Natural killer cell treated with Interleukin-12 subunit alpha and Interleukin-12 subunit beta and Interleukin-15 and Interleukin-18, amount 100 ng/mL, for 72 hours (primary cell): Measurements from ENCODE around the gene GPT2. TPM values are rescaled to one million over a fixed set of nuclear protein-coding genes. Genes with fewer than 3 reads are reported as not detected.

Experiments used
- ATAC-seq, 2 donors: fragments of 150-1000 bp; cut with Tn5 transposase in 1 of 2; sonication (Bioruptor Pico), chemical (Tn5 transposase) in 1 of 2; 2 replicates each; pipeline ENCODE4 v1.10.0; 2021
- DNase-seq: peaks from one replicate; pipeline ENCODE4 v3.0.0; 2022; ENCODE audit warnings: low spot score
- H3K27ac Mint-ChIP-seq, 2 donors: 1 replicate in 1 of 2; 2 replicates in 1 of 2; pipeline ENCODE4 v1.8.0; 2022; ENCODE audit warnings: mixed read lengths in 2 of 2, mild to moderate bottlenecking in 1 of 2, moderate library complexity in 1 of 2
- H3K27me3 Mint-ChIP-seq, 2 donors: 1 replicate in 1 of 2; 2 replicates in 1 of 2; pipeline ENCODE4 v1.8.0; 2022; ENCODE audit warnings: mixed read lengths in 2 of 2
- H3K36me3 Mint-ChIP-seq: one replicate; pipeline ENCODE4 v1.8.0; 2022; ENCODE audit warnings: mixed read lengths
- H3K4me1 Mint-ChIP-seq, 2 donors: 1 replicate in 1 of 2; 2 replicates in 1 of 2; pipeline ENCODE4 v1.8.0; 2022; ENCODE audit warnings: low read depth in 2 of 2, mixed read lengths in 2 of 2, mild to moderate bottlenecking in 1 of 2
- H3K4me3 Mint-ChIP-seq: one replicate; pipeline ENCODE4 v1.8.0; 2022; ENCODE audit warnings: mixed read lengths
- H3K9me3 Mint-ChIP-seq: 2 replicates; pipeline ENCODE4 v1.8.0; 2022; ENCODE audit warnings: mixed read lengths
- total RNA-seq, 2 donors: library from RNA; stranded (reverse); gene quantifications; one replicate each; pipeline ENCODE4 v1.2.3, GENCODE V29; 2022

GPT2 gene
- total RNA-seq, 2 donors from 2014 or later, result 10.0 to 10.4 TPM

GRCh38 chr16:46968063-46968435, 83.9 kb downstream of the GPT2 start:
- peaks cover 31% of the 10 kb centered on the region for H3K36me3 Mint-ChIP-seq
- DNase-seq, result no peak
- H3K27ac Mint-ChIP-seq, result peak overlapping the region in 1 of 2 donors; percentile 66
- no peaks in the 10 kb centered on the region for H3K9me3 Mint-ChIP-seq
- no peak for ATAC-seq
- no peak overlapping the region for H3K4me3 Mint-ChIP-seq
- H3K4me1 Mint-ChIP-seq, result peaks cover 28 to 29% of the 10 kb centered on the region in 2 donors
- no peaks in the 10 kb centered on the region for H3K27me3 Mint-ChIP-seq

- H3K4me3 Mint-ChIP-seq, result no peak overlapping the region
- H3K9me3 Mint-ChIP-seq, result no peaks in the 10 kb centered on the region
- H3K27me3 Mint-ChIP-seq, result no peaks in the 10 kb centered on the region
- H3K27ac Mint-ChIP-seq, result no peak overlapping the region
- ATAC-seq, result no peak
- H3K4me1 Mint-ChIP-seq, result peaks cover 34 to 39% of the 10 kb centered on the region in 2 donors
- peaks cover 23% of the 10 kb centered on the region for H3K36me3 Mint-ChIP-seq
- DNase-seq, result no peak
Observed at GRCh38 chr16:46970089-46970488, 85.9 kb downstream of the GPT2 start.

- ATAC-seq, result no peak
- H3K4me3 Mint-ChIP-seq, result peak overlapping the region; percentile 55
- H3K27ac Mint-ChIP-seq, result no peak overlapping the region
- H3K27me3 Mint-ChIP-seq, result no peaks in the 10 kb centered on the region
- DNase-seq, result no peak
- H3K36me3 Mint-ChIP-seq, result peaks cover 23% of the 10 kb centered on the region
- no peaks in the 10 kb centered on the region for H3K9me3 Mint-ChIP-seq
- H3K4me1 Mint-ChIP-seq, result peaks cover 37 to 45% of the 10 kb centered on the region in 2 donors
Observed at GRCh38 chr16:46971271-46971670, 87.1 kb downstream of the GPT2 start.

- peak; percentile 70 to 74 for ATAC-seq
- H3K27ac Mint-ChIP-seq, result peak overlapping the region; percentile 98
- no peaks in the 10 kb centered on the region for H3K27me3 Mint-ChIP-seq
- peak overlapping the region; percentile 97 for H3K4me3 Mint-ChIP-seq
- H3K9me3 Mint-ChIP-seq, result no peaks in the 10 kb centered on the region
- peaks cover 15% of the 10 kb centered on the region for H3K36me3 Mint-ChIP-seq
- DNase-seq, result peak; percentile 66
- peaks cover 31 to 39% of the 10 kb centered on the region in 2 donors for H3K4me1 Mint-ChIP-seq
Observed at GRCh38 chr16:46972429-46973206, 88.5 kb downstream of the GPT2 start.

- no peaks in the 10 kb centered on the region for H3K27me3 Mint-ChIP-seq
- DNase-seq, result peak; percentile 91
- no peaks in the 10 kb centered on the region for H3K9me3 Mint-ChIP-seq
- H3K4me1 Mint-ChIP-seq, result peaks cover 31 to 37% of the 10 kb centered on the region in 2 donors
- peaks cover 13% of the 10 kb centered on the region for H3K36me3 Mint-ChIP-seq
- peak; percentile 97 to 99 for ATAC-seq
- peak within 1 kb of the TSS; percentile 97 for H3K4me3 Mint-ChIP-seq
- peak within 1 kb of the TSS; percentile 98 for H3K27ac Mint-ChIP-seq
Observed at GRCh38 chr16:46973207-46973995, 89.2 kb downstream of the GPT2 start, which contains the start of gene DNAJA2. DNAJA2 (minus strand) TSS chr16:46973674; CDS start chr16:46973572, 102 bp downstream.

- no peak for DNase-seq
- Mint-ChIP-seq H3K36me3 (peaks cover 13% of the 10 kb centered on the region), H3K4me1 (peaks cover 31 to 37% of the 10 kb centered on the region in 2 donors), H3K27me3 (no peaks in the 10 kb centered on the region), H3K27ac (peak overlapping the region; percentile 98), H3K9me3 (no peaks in the 10 kb centered on the region), H3K4me3 (peak overlapping the region; percentile 97)
- ATAC-seq, result no peak
Observed at GRCh38 chr16:46973996-46974324, 89.8 kb downstream of the GPT2 start.

GRCh38 chr16:46974352-46974751, 90.2 kb downstream of the GPT2 start:
- peak in 1 of 2 donors; percentile 11 for ATAC-seq
- DNase-seq, result no peak
- Mint-ChIP-seq H3K27ac (peak overlapping the region; percentile 98), H3K4me1 (peaks cover 29 to 34% of the 10 kb centered on the region in 2 donors), H3K36me3 (peaks cover 13% of the 10 kb centered on the region), H3K27me3 (no peaks in the 10 kb centered on the region), H3K4me3 (peak overlapping the region; percentile 97), H3K9me3 (no peaks in the 10 kb centered on the region)

- no peaks in the 10 kb centered on the region for H3K27me3 Mint-ChIP-seq
- H3K36me3 Mint-ChIP-seq, result peaks cover 13% of the 10 kb centered on the region
- H3K4me1 Mint-ChIP-seq, result peaks cover 27 to 32% of the 10 kb centered on the region in 2 donors
- DNase-seq (no peak), ATAC-seq (no peak)
- H3K9me3 Mint-ChIP-seq, result no peaks in the 10 kb centered on the region
- no peak overlapping the region for H3K4me3 Mint-ChIP-seq
- peak overlapping the region; percentile 98 for H3K27ac Mint-ChIP-seq
Observed at GRCh38 chr16:46975165-46975564, 91.0 kb downstream of the GPT2 start.

GRCh38 chr16:46975908-46976470, 91.8 kb downstream of the GPT2 start:
- no peaks in the 10 kb centered on the region for H3K27me3 Mint-ChIP-seq
- H3K27ac Mint-ChIP-seq, result peak overlapping the region in 1 of 2 donors; percentile 98
- H3K4me3 Mint-ChIP-seq, result peak overlapping the region; percentile 2
- peaks cover 26 to 31% of the 10 kb centered on the region in 2 donors for H3K4me1 Mint-ChIP-seq
- peaks cover 12% of the 10 kb centered on the region for H3K36me3 Mint-ChIP-seq
- no peak for ATAC-seq
- DNase-seq, result no peak
- no peaks in the 10 kb centered on the region for H3K9me3 Mint-ChIP-seq

GRCh38 chr16:46976550-46976949, 92.4 kb downstream of the GPT2 start:
- DNase-seq (no peak), ATAC-seq (no peak)
- Mint-ChIP-seq H3K27ac (peak overlapping the region in 1 of 2 donors; percentile 98), H3K36me3 (peaks cover 7% of the 10 kb centered on the region), H3K9me3 (no peaks in the 10 kb centered on the region), H3K4me1 (peaks cover 21 to 25% of the 10 kb centered on the region in 2 donors), H3K27me3 (no peaks in the 10 kb centered on the region), H3K4me3 (no peak overlapping the region)

Other genes with a start within 250 kb of the GPT2 start
- gene VPS35, start 195.2 kb upstream of the GPT2 start, total RNA-seq, result 10 to 100 TPM; 61.6 to 84.9 TPM
- 10 to 100 TPM; 26.1 to 73.1 TPM for gene ORC6, start 194.7 kb upstream of the GPT2 start, total RNA-seq
- gene MYLK3, start 136.0 kb upstream of the GPT2 start, total RNA-seq, result under 1 TPM; 0.29 to 0.59 TPM
- 10 to 100 TPM; 14.2 to 18.0 TPM for gene C16orf87, start 53.2 kb upstream of the GPT2 start, total RNA-seq
- 10 to 100 TPM; 54.0 to 58.4 TPM for gene DNAJA2, start 89.3 kb downstream of the GPT2 start, total RNA-seq